ENCODE measurements around the gene TXNDC12.

- TF ChIP-seq CTCF (IDR thresholded peaks at IDR 0.05), result no peak
- TF ChIP-seq POLR2A (IDR thresholded peaks at IDR 0.05), result no peak
Observed at GRCh38 chr1:51988254-51988653, 66.7 kb downstream of the TXNDC12 start.

Data from lower leg skin (tissue), 3 donors.